SKM-1 treated with dmso at 0.1 percent for 144 hours (cell line): ENCODE results near the gene ALMS1.
"Not testable (repeated sequence)": the region's sequence is repeated elsewhere in the genome, so short reads cannot be mapped to it uniquely, and the experiment has no call there.

Source experiments
- DNase-seq: peaks from one replicate; lab custom pipeline; 2025; ENCODE audit not compliant: unreplicated experiment; lab: John Stamatoyannopoulos, UW

The ALMS1 gene

GRCh38 chr2:73610111-73610510, 224.5 kb downstream of the ALMS1 start:
- DNase-seq, result no peak

DNA sequence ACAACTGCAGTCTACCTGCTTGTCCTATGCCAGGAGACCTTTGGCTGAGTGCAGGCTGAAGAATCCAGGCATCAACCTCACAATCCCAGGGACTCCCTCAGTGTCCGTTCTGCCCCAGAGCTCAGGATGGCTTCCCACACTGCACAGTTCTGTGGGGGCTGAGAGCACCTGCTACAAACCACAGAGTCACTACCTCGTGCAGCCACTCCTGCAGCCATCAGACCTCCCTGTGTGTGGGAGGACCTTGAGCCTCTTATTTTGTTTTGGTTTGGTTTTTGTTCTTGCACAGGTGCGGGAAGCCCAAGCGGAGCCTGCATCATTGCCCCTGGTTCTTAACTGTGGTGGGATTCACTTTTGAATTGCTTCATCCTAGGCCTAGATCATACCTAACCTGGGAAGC, 225.6 kb downstream of the ALMS1 start:
- DNase-seq, result no peak

- DNase-seq, result no peak
Observed at GRCh38 chr2:73611867-73612266, 226.2 kb downstream of the ALMS1 start.

DNA sequence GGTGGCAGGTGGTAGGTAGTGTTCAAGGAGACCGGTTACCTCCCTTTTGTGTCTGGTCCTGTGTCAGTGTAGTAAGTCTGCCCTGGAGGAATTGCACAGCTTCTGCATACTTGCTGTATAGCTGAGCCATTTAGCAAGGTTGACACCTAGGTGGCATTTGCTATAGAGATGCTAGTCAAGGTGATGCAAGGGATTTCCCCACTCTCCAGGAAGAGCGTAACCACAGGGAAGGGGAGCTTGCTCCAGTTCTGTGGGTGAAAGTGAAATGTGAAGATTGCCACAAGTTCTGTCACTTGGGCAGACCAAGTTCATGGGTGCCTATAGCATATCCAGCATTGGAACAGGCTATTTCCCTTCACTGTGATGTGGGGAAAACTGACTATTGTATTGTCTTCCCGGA, 228.5 kb downstream of the ALMS1 start:
- no peak for DNase-seq

DNA sequence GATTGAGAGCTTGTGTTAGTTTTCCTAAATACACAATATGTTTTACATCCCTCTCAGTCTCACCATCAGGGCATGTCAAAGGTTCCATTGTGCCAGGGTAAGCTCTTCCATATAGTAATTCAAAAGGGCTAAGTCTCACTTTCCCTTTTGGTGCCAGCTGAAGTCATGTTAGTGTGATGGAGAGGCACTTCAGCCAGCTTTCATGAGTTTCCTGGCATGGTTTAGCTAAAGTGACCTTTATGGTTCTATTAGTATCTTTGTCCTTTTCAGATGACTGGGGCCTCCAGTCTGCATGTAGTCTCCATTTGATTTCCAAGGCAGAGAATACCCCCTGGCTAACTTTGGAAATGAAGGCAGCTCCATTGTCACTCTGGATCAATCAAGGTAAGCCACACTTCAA, 229.4 kb downstream of the ALMS1 start:
- no peak for DNase-seq

GRCh38 chr2:73619925-73620324, 234.3 kb downstream of the ALMS1 start:
- DNase-seq, result not testable (repeated sequence)

GRCh38 chr2:73624036-73624435, 238.4 kb downstream of the ALMS1 start:
- DNase-seq, result not testable (repeated sequence)

DNA sequence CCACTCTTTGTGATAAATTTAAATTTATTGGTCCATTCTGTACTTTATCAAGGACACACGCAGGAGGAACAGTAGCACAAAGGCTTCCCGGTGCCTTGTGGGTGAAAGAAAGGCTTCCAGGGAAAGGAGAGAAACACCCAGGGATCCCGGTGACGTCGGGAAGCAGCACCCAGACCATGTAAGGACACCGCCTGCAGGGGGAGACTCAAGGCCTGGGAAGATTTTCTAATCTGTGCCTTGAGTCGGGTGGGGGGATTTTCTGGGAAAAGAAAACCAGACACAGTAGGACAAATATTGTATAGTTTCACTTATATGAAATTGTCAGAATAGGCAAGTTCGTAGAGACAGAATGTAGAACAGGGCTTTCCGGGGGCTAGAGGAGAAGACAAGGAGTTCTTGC, 239.0 kb downstream of the ALMS1 start:
- not testable (repeated sequence) for DNase-seq

- not testable (repeated sequence) for DNase-seq
Observed at GRCh38 chr2:73626237-73626636, 240.6 kb downstream of the ALMS1 start.

- DNase-seq, result not testable (repeated sequence)
Observed at GRCh38 chr2:73628493-73628892, 242.9 kb downstream of the ALMS1 start.

DNA sequence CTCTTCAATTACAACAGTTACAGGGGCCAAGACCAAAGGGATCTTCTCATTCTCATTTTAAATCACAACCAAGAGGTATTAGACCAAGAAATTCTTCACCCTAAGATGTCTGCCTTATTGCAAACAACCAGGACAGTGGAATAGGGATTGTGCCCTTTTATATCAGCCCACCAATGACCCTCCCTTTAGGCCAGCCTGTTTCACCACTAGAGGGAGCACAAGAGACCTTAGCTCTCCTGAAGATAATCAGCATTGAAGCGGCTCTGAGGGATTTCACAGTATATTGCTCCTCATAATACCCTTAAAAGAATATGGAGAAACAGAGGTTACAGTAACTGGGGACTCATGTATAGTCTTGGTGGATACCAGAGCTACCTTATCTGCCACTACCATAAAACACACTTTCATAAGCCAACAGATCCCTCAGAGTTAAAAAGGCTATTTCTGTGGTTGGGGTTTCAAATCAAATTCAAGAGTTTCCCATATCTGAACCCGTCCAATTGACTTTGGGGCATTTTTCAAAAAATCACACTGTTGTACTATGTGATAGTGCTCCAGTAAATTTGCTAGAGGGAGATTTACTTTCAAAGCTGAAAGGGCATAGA, 245.1 kb downstream of the ALMS1 start:
- not testable (repeated sequence) for DNase-seq

DNA sequence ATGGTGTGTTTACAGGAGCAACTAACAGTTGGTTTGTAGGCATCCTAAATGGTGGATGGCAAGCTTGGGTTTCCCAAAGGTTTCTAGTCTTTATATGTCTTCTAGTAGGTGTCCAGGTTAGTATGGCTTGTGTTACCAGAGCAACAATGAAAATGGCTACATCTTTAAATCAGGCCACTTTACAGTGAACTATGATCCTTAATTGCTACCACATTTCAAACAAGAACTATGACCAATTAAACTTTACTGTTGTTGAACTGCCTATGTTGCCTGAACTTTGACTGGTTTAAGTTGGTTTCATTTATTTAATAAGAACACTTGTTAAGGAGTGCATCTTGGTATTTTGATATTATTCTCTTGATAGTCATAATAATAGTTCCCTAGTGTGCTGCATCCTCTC, 251.3 kb downstream of the ALMS1 start:
- DNase-seq, result not testable (repeated sequence)

GRCh38 chr2:73638429-73638828, 252.8 kb downstream of the ALMS1 start:
- DNase-seq, result no peak

DNA sequence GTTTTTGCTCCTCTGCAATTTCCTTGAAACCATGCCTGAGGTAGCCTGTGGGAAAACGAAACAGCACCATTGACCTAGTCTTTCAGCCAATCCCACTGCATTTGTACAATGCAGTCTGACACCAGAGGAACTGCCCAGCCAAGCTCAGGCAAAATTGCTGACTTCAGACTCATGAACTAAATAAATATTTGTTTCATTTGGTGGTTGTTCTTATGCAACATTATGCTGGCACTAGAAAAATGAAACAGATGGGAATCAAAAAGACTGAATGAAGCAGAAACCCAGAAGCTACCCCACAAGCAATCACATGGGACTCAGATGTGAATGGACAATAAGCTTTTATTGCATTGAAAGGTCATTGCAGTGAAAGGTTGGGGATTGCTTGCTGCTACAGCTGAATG, 254.9 kb downstream of the ALMS1 start:
- no peak for DNase-seq

- no peak for DNase-seq
Observed at GRCh38 chr2:73640946-73641766, 255.5 kb downstream of the ALMS1 start.

DNA sequence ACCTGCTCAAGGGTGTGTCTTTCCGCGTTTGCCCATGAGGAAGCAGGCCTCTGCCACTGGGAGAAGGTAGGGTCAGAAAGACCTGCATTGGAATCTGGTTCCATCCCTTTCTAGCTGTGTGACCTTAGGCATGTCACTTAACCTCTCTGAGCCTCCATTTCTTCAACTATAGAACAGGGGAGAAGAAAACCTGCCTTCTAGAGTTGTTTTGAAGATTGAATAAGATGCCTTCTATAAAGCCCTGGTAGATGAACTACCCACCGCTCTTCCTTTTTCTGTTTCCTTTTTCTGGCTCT, 256.1 kb downstream of the ALMS1 start:
- no peak for DNase-seq

DNA sequence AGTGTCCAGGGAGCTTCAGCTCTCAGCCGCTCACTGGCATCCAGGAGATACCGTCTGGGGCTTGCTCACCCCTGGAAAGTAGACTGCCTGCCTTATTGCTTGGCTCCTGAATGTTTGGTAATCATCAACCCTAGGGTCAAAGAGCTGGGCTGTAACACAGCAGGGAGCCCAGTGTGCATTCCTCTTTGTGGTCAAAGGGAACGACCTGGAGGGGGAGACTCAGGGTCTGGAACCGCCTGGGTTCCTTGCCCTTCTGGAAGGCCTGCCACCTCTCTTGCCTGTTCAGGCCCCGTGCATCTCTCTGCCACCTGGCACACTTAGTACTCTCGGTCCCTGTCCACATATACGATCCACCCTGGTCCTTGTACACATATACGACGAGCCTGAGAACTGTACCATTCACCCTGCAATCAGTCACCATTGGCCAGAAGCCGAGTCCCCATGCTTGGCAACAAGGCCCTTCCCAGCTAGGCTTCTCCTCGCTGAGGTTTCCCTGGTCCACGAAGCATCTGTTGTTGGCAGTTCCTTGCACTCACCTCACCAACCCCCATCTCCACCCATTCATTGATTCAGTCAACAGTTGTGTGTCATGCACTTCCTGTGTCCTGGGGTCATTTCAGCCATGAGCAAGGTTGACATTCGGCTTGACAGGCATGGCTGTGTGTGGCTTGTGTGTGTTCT, 256.8 kb downstream of the ALMS1 start, which contains the start of gene NAT8:
Gene NAT8 (minus strand): TSS at position 85 of the 681 bp plus-strand sequence. CDS start 794 bp downstream, outside the sequence.
- DNase-seq, result no peak

GRCh38 chr2:73647690-73648089, 262.1 kb downstream of the ALMS1 start:
- DNase-seq, result not testable (repeated sequence)

DNA sequence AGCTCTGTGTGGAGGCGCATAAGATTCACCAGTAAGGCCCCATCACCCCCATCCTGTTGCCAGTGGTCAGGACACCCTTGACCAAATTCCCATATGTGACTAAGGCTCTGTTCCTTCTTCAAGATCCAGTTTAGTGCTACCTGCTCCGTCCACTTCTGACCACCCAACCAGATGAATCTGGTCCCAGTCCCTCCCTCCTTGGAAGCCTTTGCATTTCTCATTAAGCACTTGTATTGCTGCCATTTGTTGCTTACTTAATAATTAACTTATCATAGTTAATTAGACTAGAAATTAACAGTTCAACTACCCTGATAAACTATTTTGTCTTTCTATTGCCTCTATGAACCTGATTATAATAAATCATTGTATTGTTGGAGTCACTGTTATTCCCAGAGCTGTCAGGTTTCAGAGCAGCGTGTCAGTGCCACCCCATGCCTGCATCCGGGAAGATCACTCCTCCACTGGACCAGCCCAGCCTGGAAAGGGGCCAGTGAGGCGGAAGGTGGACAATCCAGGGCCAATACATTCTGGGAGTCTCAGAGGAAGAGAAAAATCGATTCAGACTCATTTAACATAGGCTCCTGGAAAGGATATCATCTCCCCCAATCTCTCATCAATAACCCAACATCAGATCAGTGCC, 266.1 kb downstream of the ALMS1 start:
- DNase-seq, result no peak

DNA sequence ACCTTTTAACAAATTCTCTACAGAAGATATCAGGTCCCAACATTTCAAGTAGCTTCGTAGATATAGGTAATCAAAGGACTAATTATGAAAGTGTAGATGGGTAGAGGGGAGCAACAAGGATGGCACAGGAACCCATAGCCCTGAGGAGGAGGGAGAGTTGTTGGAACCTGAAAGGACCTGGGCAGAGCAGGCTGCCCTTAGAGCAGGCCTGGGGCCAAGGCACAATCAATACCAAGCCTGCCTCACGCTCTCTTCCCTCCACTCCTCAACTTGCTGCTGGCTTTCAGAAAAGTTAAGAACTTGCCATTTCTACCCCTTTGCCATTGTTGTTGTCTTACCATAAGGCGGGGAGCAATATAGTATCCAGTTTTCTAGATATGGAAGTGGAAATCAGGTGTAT, 266.7 kb downstream of the ALMS1 start:
- no peak for DNase-seq

GRCh38 chr2:73654175-73654574, 268.5 kb downstream of the ALMS1 start:
- no peak for DNase-seq
